GM18526 (cell line): ENCODE measurements around the gene LMBR1.

Source experiments
- POLR2A ChIP-seq: IDR thresholded peaks from 3 replicates; pipeline ENCODE4 v1.6.1; 2011; ENCODE audit not compliant: insufficient read length; ENCODE audit errors: extremely low read depth

The LMBR1 gene

GRCh38 chr7:156747718-156748117, 145.3 kb downstream of the LMBR1 start:
- TF ChIP-seq POLR2A = no peak

DNA sequence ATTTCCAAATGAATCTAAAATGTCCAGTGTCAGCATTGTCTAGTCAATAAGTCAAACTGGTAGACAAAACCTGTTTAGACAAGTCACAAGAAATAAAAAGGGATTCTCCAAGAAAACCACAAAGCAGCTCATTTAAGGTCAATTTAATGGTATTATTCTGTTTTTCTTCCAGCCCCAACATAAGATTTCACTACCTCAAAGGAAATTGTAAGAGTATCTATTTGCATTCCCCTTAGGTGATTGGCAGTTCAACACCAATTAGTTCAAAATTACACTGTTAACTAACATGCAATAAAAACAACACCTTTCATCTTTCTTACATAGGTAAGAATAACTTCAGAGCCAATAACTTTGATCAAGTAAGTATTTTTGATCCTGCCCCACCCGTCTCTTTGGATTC, 146.1 kb downstream of the LMBR1 start:
- TF ChIP-seq POLR2A = no peak

GRCh38 chr7:156739596-156739995, 153.4 kb downstream of the LMBR1 start:
- no peak for TF ChIP-seq POLR2A

DNA sequence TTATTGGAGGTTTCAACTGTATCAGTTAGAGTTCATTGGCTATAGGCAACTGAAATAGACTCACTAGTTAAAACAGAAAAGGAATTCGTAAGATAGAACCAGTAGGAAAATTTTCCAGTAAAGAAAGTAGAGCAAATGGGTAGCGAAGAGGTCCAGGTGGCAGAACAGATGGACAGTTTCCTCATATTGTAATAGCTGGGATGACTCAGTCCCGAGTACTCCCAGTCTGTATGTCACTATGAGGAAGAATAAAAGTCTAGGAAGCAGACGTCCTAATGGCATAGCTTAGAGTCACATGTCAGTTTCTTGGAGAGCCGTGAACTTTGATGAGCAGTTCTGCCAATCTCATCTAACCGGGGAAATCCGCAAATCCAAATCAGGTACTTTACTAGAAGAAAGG, 157.1 kb downstream of the LMBR1 start:
- TF ChIP-seq POLR2A = no peak

- no peak for TF ChIP-seq POLR2A
Measured at GRCh38 chr7:156733638-156734037, 159.3 kb downstream of the LMBR1 start.

DNA sequence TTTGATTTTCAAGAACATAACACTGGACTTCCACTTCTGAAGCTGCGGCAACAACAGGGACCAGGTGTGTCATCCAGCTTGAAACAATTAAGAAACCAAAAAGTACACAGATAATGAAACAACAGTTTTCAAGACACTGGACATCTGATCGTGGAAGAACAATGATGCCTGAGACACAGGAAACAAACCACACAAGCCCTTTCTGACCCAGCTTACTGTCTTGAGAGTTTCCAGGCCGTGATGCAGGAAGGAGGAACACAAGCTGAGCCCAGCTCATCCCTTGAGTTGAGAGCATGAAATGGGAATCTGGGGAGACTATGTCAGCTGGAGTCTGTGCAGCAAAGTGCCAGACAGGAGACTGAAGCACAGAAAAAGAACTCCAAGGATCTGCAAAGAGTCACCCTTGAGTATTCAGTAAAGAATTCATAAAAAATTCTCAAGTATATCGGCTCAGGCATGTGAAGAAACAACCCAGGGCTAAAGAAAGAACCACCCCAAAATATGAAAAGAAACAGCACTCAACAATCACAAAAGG, 160.8 kb downstream of the LMBR1 start:
- no peak for TF ChIP-seq POLR2A

GRCh38 chr7:156731651-156732050, 161.3 kb downstream of the LMBR1 start:
- TF ChIP-seq POLR2A = no peak

DNA sequence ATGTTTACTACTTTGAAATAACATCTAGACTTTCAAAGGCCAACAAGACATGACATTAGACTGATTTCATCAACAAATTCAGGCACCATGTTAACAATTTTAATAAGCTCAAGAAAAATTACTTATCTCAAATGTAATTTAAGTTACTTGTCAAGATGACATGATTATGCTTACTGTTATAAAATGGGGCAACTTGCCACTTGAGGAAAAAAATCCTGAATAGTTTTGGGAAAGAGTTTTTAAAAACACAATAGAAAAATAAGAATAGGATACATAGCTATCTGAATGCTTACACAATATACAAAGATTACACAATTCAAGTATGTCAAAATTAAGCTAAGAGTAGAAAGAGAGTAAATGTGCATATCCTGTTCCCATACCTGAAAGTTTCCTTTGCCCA, 167.0 kb downstream of the LMBR1 start:
- no peak for TF ChIP-seq POLR2A

- TF ChIP-seq POLR2A = no peak
Measured at GRCh38 chr7:156725073-156725472, 167.9 kb downstream of the LMBR1 start.

GRCh38 chr7:156722043-156722826, 170.7 kb downstream of the LMBR1 start:
- TF ChIP-seq POLR2A = no peak

DNA sequence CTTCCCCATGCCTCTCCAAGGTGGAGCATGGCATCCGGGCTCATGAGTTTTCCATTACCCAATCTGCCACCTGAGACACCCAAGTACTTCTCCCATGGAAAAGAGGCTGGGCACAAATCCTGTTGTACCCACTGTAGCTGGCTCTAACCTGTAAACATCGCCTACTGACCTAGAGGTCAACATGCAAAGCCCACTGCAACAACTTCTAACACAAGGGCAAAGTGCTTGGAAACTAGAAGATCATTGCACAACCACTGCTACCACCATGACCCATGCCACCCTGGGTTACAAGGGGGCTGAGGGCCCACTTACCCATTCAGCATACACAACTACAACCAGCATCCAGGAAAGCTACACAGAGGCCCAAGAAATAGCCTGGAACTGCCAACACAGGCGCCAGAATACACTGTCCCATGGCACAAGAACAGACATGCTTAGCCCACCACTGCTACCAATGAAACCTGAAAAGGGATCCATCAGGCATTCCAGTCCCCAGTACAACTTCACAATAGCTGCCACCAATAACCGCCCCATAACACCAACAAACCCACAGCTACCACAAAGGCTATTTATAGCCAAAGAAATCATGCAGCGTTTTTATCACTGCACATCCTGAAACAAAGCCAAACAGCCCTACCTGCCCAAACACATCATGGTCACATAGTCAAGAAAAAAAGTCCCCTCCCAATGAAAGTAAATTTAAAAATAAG, 189.1 kb downstream of the LMBR1 start:
- no peak for TF ChIP-seq POLR2A

GRCh38 chr7:156703209-156703608, 189.8 kb downstream of the LMBR1 start:
- no peak for TF ChIP-seq POLR2A

GRCh38 chr7:156702399-156702798, 190.6 kb downstream of the LMBR1 start:
- TF ChIP-seq POLR2A = no peak

DNA sequence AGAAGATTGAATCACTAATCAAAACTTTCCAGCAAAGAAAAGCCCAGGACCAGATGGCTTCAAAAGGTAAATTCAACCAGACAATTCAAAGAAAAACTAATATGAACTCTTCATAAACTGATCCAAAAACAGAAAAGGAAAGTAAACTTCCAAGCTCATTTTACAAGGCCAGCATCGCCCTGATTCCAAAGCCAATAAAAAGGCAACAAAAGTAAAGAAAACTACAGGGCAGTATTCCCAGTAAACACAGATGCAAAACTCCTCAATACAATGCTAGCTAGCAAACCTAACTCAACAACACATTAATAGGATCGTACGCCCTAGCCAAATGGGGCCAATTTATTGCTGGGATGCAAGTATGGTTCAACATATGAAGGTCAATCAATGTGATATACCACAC, 199.4 kb downstream of the LMBR1 start:
- TF ChIP-seq POLR2A = no peak

DNA sequence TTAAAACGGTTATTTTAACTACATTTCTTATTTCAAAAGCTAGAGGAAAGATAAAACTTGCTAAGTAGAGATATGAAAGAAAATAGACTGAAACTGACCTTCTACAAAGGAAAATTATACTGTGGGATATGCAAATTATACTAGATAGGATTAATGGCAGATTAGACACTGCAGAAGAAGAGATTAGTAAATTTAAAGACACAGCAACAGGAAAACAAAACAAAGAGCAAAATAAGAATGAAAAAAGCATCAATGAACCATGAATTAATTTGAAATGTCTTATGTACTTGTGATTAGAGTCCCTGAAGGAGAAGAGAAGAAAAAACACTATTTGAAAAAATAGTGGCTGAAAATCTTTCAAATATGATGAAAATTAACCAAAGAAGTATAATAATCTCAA, 200.1 kb downstream of the LMBR1 start:
- TF ChIP-seq POLR2A = no peak

DNA sequence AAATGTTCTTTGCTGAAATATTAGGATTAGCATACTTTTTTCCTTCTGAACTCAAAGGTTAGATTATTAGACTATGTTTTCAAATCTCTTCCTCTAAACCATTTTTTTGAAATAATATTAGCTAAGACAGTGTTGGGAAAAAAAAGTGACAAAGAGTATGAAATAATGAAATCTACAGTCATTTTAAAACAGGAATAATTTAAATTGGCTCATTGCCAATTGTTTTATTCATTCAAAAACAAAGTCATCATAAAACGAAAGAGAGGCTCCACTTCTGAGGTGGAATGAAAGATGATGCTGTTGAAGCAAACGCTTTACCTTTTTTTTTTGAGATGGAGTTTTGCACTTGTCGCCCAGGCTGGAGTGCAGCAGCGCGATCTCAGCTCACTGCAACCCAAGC, 201.2 kb downstream of the LMBR1 start:
- no peak for TF ChIP-seq POLR2A
